Tibial nerve (tissue), 4 donors: ENCODE data around the gene KREMEN1. TPM values are rescaled to one million over a fixed set of nuclear protein-coding genes. Genes with fewer than 3 reads are reported as not detected.

ENCODE experiments used
- DNase-seq, 2 donors: peaks; one replicate each; pipeline ENCODE4 v3.0.0-alpha.2; 2019; ENCODE audit warnings: low spot score in 2 of 2
- H3K27ac ChIP-seq, 4 donors: fragments of 200-600 bp; sonication (generic) in 3 of 4; one replicate each; pipeline ENCODE4 v1.5.1; 2017 to 2019; ENCODE audit warnings: mild to moderate bottlenecking in 1 of 4
- H3K27me3 ChIP-seq, 2 donors: fragments of 200-600 bp; sonication (generic) in 1 of 2; one replicate each; pipeline versions ENCODE4 v1.5.1 to v1.6.0; 2017 to 2019
- H3K36me3 ChIP-seq, 3 donors: fragments of 200-600 bp; sonication (generic); one replicate each; pipeline ENCODE4 v1.5.1; 2018 to 2019
- H3K4me1 ChIP-seq, 4 donors: fragments of 200-600 bp; sonication (generic) in 3 of 4; one replicate each; pipeline ENCODE4 v1.5.1; 2017 to 2019
- H3K4me3 ChIP-seq, 4 donors: fragments of 200-600 bp; sonication (generic) in 3 of 4; one replicate each; pipeline ENCODE4 v1.5.1; 2017 to 2019; ENCODE audit warnings: mild to moderate bottlenecking in 1 of 4, moderate library complexity in 1 of 4
- H3K9me3 ChIP-seq, 4 donors: fragments of 200-600 bp; sonication (generic) in 3 of 4; one replicate each; pipeline ENCODE4 v1.5.1; 2017 to 2019
- EP300 ChIP-seq, 2 donors: sonication (generic); formaldehyde crosslinking; IDR thresholded peaks; one replicate each; pipeline ENCODE4 v1.6.1; 2017; ENCODE audit warnings: antibody characterized with exemption in 2 of 2, mild to moderate bottlenecking in 1 of 2
- POLR2A ChIP-seq, 2 donors: fragments of 450-650 bp; IDR thresholded peaks; one replicate each; pipeline ENCODE4 v1.6.1; 2017; ENCODE audit warnings: antibody characterized with exemption in 2 of 2, mild to moderate bottlenecking in 2 of 2, moderate library complexity in 2 of 2
- WGBS, 2 donors: methylation state at CpG; one replicate each; pipeline ENCODE4 v1.1.5; 2018; 5-methylcytosine and 5-hydroxymethylcytosine counted together
- total RNA-seq, 4 donors: library from RNA; depleted of rRNA; stranded (reverse); fragments of >200 nt; gene quantifications; one replicate each; pipeline ENCODE4 v1.1.0, GENCODE V29; 2016
- TF ChIP-seq, protein P1 (sequence below), 5 experiments: fragments of 200-600 bp in 3 of 5; fragments of 450-650 bp in 2 of 5; sonication (generic) in 3 of 5; IDR thresholded peaks; one replicate each; pipeline ENCODE4 v1.5.1; 2016 to 2019; ENCODE audit warnings: antibody characterized with exemption in 5 of 5, mild to moderate bottlenecking in 3 of 5, moderate library complexity in 2 of 5

The KREMEN1 gene
- total RNA-seq, 4 donors from 2014 or later = 5.4 to 15.1 (median 12.9) TPM

DNA sequence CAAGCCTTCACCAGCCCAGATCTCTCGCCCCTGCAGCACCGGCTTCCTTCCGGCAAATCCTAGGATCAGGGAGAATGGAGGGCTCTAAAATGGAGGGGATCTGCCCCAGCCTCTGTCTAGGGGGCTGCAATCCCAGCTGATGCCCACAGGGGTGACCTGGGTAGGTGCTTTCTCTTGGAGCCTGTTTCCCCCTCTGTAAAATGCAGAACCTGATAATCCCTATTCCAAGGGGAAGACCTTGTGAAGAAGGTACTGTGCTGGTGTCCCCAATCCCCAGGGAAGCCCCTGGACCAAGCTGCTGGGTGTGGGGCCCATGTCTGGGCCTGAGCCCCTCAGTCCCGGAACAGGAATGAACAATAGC is 135.6 kb downstream of the KREMEN1 start:
- Histone ChIP-seq H3K4me1 (peaks cover 0 to 23% (median 9%) of the 10 kb centered on the region in 4 donors), H3K4me3 (no peak overlapping the region)
- 60 to 100% methylated on average over 2 to 4 of the region's 4 CpGs for WGBS, 2 donors

DNA sequence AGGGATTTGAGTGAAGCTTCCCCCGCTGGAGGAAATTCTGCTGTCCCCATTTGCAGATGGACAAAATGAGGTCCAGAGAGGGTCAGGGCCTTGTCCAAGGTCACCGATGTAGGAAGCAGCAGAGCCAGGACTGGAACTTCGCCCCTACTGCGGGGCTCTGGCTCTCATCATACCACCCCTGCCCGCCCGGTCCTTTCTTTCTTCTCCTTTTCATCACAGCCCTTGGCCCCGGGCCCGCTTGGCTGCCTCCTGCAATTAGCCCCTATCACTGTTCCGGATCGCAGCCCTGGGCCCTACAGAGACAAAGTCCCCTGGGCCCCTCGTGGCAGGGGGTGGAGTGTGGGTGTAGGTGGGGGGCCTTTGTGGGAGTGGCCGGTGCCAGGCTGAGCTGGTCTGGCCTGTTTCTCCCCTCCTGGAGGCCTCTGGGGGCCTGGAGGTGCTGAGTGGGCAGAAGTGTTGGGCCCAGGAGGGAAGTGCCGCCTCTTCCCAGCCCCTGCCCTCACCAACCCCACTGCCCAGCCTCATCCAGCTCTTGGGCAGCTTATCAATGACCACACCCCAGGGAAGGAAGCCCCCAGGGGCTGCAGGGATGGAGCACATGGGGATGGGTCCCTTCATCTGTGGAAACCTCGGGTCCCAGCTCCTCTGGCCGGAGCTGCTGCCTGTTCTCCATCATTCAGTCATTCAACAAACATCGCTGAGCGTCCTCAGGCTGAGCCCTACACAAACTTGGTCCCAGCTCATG is 136.2 kb downstream of the KREMEN1 start:
- no peaks in the 10 kb centered on the region for H3K36me3 ChIP-seq
- DNase-seq = no peak
- no peak overlapping the region for H3K27ac ChIP-seq
- no peak overlapping the region for H3K4me3 ChIP-seq
- H3K9me3 ChIP-seq = no peaks in the 10 kb centered on the region
- peaks cover 0 to 10% of the 10 kb centered on the region in 2 donors for H3K27me3 ChIP-seq
- peaks cover 0 to 23% (median 9%) of the 10 kb centered on the region in 4 donors for H3K4me1 ChIP-seq
- WGBS, 2 donors = 51 to 63% methylated on average over 13 to 17 of the region's 17 CpGs
- TF ChIP-seq, protein P1, sequence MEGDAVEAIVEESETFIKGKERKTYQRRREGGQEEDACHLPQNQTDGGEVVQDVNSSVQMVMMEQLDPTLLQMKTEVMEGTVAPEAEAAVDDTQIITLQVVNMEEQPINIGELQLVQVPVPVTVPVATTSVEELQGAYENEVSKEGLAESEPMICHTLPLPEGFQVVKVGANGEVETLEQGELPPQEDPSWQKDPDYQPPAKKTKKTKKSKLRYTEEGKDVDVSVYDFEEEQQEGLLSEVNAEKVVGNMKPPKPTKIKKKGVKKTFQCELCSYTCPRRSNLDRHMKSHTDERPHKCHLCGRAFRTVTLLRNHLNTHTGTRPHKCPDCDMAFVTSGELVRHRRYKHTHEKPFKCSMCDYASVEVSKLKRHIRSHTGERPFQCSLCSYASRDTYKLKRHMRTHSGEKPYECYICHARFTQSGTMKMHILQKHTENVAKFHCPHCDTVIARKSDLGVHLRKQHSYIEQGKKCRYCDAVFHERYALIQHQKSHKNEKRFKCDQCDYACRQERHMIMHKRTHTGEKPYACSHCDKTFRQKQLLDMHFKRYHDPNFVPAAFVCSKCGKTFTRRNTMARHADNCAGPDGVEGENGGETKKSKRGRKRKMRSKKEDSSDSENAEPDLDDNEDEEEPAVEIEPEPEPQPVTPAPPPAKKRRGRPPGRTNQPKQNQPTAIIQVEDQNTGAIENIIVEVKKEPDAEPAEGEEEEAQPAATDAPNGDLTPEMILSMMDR (IDR thresholded peaks at IDR 0.05) = no peak
- TF ChIP-seq POLR2A (IDR thresholded peaks at IDR 0.05) = no peak

More for the DNA sequence above, 135.6 kb downstream of the KREMEN1 start:
- no peak for TF ChIP-seq POLR2A (IDR thresholded peaks at IDR 0.05)
- DNase-seq = no peak
- Histone ChIP-seq H3K36me3 (no peaks in the 10 kb centered on the region), H3K27ac (no peak overlapping the region), H3K9me3 (no peaks in the 10 kb centered on the region), H3K27me3 (peaks cover 0 to 10% of the 10 kb centered on the region in 2 donors)

DNA sequence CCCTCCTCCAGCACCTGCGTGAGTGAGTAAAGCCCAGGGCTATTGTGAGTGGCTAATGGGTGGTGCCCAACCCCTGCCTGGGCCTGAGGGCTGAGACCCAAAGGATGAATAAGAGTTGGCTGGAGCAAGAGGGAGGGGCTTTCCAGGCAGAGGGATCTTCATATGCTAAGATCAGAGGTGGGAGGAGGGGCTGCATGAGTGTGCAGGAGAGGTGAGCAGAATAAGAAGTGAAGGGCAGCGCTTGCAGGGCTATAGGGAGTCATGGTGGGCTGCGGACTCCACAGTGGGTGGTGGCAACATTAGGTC is 136.7 kb downstream of the KREMEN1 start:
- DNase-seq = no peak
- WGBS, 2 donors = 89 to 95% methylated on average over 2 to 3 of the region's 3 CpGs
- Histone ChIP-seq H3K4me1 (peaks cover 0 to 23% (median 9%) of the 10 kb centered on the region in 4 donors), H3K36me3 (no peaks in the 10 kb centered on the region), H3K4me3 (no peak overlapping the region), H3K9me3 (no peaks in the 10 kb centered on the region), H3K27me3 (peaks cover 0 to 10% of the 10 kb centered on the region in 2 donors), H3K27ac (no peak overlapping the region)
- TF ChIP-seq EP300 (IDR thresholded peaks at IDR 0.05) = no peak
- TF ChIP-seq, protein P1 (IDR thresholded peaks at IDR 0.05) = no peak
- TF ChIP-seq POLR2A (IDR thresholded peaks at IDR 0.05) = no peak

DNA sequence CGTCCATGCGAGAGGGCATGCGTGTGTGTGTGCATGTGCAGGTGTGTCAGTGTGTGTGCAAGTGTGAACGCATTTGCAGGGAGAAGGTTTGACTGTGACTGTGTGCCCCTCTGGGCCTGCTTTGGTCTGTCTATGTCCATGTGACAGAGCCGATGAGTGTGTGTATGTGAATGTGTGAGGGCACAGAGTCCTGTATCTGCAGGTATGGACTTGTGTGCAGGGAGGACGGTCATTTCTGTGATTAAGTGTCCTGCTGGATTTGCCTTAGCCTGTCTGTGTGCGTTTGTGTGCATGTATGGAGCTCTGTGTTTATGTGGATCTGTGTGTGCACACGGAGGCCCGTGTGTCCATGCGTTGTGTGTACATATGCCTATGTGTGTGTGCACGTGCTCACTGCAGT is 138.2 kb downstream of the KREMEN1 start:
- DNase-seq = no peak
- Histone ChIP-seq H3K4me1 (peaks cover 0 to 16% (median 7%) of the 10 kb centered on the region in 4 donors), H3K36me3 (no peaks in the 10 kb centered on the region), H3K27ac (no peak overlapping the region), H3K9me3 (no peaks in the 10 kb centered on the region), H3K27me3 (peaks cover 0 to 8% of the 10 kb centered on the region in 2 donors), H3K4me3 (no peak overlapping the region)
- WGBS, 2 donors = 88 to 96% methylated on average over 9 to 11 of the region's 11 CpGs
- TF ChIP-seq, protein P1 (IDR thresholded peaks at IDR 0.05) = no peak
- TF ChIP-seq EP300 (IDR thresholded peaks at IDR 0.05) (no peak), POLR2A (IDR thresholded peaks at IDR 0.05) (no peak)

DNA sequence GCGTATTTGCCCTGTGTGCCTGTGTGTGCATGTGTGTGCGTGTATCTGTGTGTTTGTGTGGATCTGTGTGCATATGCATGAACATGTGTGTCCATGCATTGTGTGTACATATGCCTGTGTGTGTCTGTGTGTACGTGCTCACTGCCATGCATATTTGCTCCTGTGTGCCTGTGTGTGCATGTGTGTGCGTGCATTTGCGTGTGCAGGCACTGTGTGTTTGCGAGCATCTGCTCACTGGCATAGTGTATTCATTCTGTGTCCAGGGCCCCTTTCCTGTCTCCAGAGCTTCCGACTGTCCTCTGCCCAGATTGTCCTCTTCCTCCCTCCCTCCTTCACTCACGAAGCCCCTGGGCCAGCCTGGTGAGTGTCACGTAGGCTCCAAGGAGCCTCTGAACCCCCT is 138.6 kb downstream of the KREMEN1 start:
- no peak for DNase-seq
- H3K4me1 ChIP-seq = peaks cover 0 to 12% (median 5%) of the 10 kb centered on the region in 4 donors
- no peaks in the 10 kb centered on the region for H3K36me3 ChIP-seq
- no peak overlapping the region for H3K27ac ChIP-seq
- 91 to 95% methylated on average over 9 of the region's 9 CpGs for WGBS, 2 donors
- peaks cover 0 to 4% of the 10 kb centered on the region in 2 donors for H3K27me3 ChIP-seq
- no peak overlapping the region for H3K4me3 ChIP-seq
- H3K9me3 ChIP-seq = no peaks in the 10 kb centered on the region
- TF ChIP-seq EP300 (IDR thresholded peaks at IDR 0.05) (no peak), POLR2A (IDR thresholded peaks at IDR 0.05) (no peak)
- TF ChIP-seq, protein P1 (IDR thresholded peaks at IDR 0.05) = no peak
